GM13977 (cell line): Measurements from ENCODE around the gene CDH4.
"Not testable (repeated sequence)": the region's sequence is repeated elsewhere in the genome, so short reads cannot be mapped to it uniquely, and the experiment has no call there.

Experiments used
- DNase-seq: peaks from one replicate; pipeline ENCODE4 v3.0.0; 2012; ENCODE audit warnings: low spot score
- CTCF ChIP-seq: IDR thresholded peaks from 2 replicates; pipeline ENCODE4 v1.5.1; 2012; ENCODE audit warnings: mild to moderate bottlenecking, control low read depth; ENCODE audit not compliant: insufficient read depth; ENCODE audit errors: extremely low read depth, missing control alignments
- in situ Hi-C: fragments of 300-500 bp; cut with MboI; formaldehyde crosslinking; loops from one replicate; pipeline ENCODE4 v1.12.0; 2022; ENCODE audit warnings: low sequenced_read_pairs, low pct_unique_long_range_greater_than_20kb, mixed read lengths, inconsistent platforms; ENCODE audit not compliant: unreplicated experiment

The CDH4 gene

GRCh38 chr20:61968036-61968810, 716.2 kb downstream of the CDH4 start:
- no peak for DNase-seq
- in situ Hi-C loops, result no loop called here
- TF ChIP-seq CTCF, result no peak

GRCh38 chr20:61968932-61969331, 716.9 kb downstream of the CDH4 start:
- no peak for DNase-seq
- in situ Hi-C loops, result no loop called here
- no peak for TF ChIP-seq CTCF

- no peak for DNase-seq
- TF ChIP-seq CTCF, result no peak
- in situ Hi-C loops, result no loop called here
These were observed 717.7 kb downstream of the CDH4 start for GRCh38 chr20:61969806-61970205.

- no peak for DNase-seq
- in situ Hi-C loops, result no loop called here
These were observed 718.3 kb downstream of the CDH4 start for GRCh38 chr20:61970357-61970756.

GRCh38 chr20:61971595-61971994, 719.5 kb downstream of the CDH4 start:
- DNase-seq, in situ Hi-C loops: not testable (repeated sequence)

More at GRCh38 chr20:61970357-61970756, 718.3 kb downstream of the CDH4 start:
- no peak for TF ChIP-seq CTCF

- in situ Hi-C loops, result no loop called here
- TF ChIP-seq CTCF, result no peak
- no peak for DNase-seq
These were observed 720.8 kb downstream of the CDH4 start for GRCh38 chr20:61972636-61973508.
